ENCODE data around the gene MAD1L1.

Gene MAD1L1

GRCh38 chr7:2198760-2199159 is 34.0 kb downstream of the MAD1L1 start:
- Histone ChIP-seq H3K4me3 (ENCODE audit: insufficient read depth in 1 of 2, low read depth in 1 of 2, low read length in 2 of 2) (no peak overlapping the region), H3K27me3 (ENCODE audit: control insufficient read depth in 1 of 2, insufficient read depth in 1 of 2, low read length in 2 of 2) (no peaks in the 10 kb centered on the region), H2BK120ac (ENCODE audit: low read depth, low read length) (no peak overlapping the region), H2BK5ac (ENCODE audit: low read depth, low read length, poor library complexity, severe bottlenecking) (no peak overlapping the region), H3K14ac (ENCODE audit: low read length in 2 of 2) (no peak overlapping the region), H3K4me1 (ENCODE audit: control insufficient read depth, insufficient read depth, low read depth, low read length) (peaks cover 4% of the 10 kb centered on the region), H3K4ac (ENCODE audit: low read depth in 1 of 2, low read length in 2 of 2) (no peak overlapping the region), H2BK15ac (ENCODE audit: low read depth, poor library complexity, severe bottlenecking) (no peak overlapping the region), H3K23ac (ENCODE audit: low read length in 2 of 2) (no peak overlapping the region), H3K9me3 (ENCODE audit: control insufficient read depth, low read length) (peaks cover 4% of the 10 kb centered on the region), H3K9ac (ENCODE audit: low read length) (no peak overlapping the region), H2AK5ac (ENCODE audit: low read length, severe bottlenecking) (no peak overlapping the region), H4K8ac (ENCODE audit: low read length) (no peak overlapping the region), H2AFZ (ENCODE audit: low read depth, low read length) (no peak overlapping the region), H3K36me3 (ENCODE audit: control insufficient read depth in 1 of 2, insufficient read depth in 2 of 2, low read depth in 1 of 2, low read length in 2 of 2) (peaks cover 26 to 71% of the 10 kb centered on the region in 2 experiments), H3K27ac (ENCODE audit: low read length, poor library complexity, severe bottlenecking) (no peak overlapping the region), H3K79me1 (replicated peaks; ENCODE audit: low read length, poor library complexity, severe bottlenecking) (peaks cover 53% of the 10 kb centered on the region), H4K91ac (ENCODE audit: low read length) (no peak overlapping the region), H2BK12ac (ENCODE audit: low read length in 2 of 2) (no peak overlapping the region), H3K18ac (ENCODE audit: low read depth in 1 of 2, low read length in 2 of 2) (no peak overlapping the region), H3K4me2 (ENCODE audit: low read length, poor library complexity, severe bottlenecking) (no peak overlapping the region)
- no peak for DNase-seq
- WGBS, result 95% methylated on average over 10 of the region's 10 CpGs

- no peak overlapping the region for H2BK15ac ChIP-seq (ENCODE audit: low read depth, poor library complexity, severe bottlenecking)
- peaks cover 3% of the 10 kb centered on the region for H3K4me1 ChIP-seq (ENCODE audit: control insufficient read depth, insufficient read depth, low read depth, low read length)
- no peak overlapping the region for H2BK12ac ChIP-seq (ENCODE audit: low read length in 2 of 2)
- H4K91ac ChIP-seq (ENCODE audit: low read length), result no peak overlapping the region
- H3K4ac ChIP-seq (ENCODE audit: low read depth in 1 of 2, low read length in 2 of 2), result no peak overlapping the region
- no peak overlapping the region for H3K4me3 ChIP-seq (ENCODE audit: insufficient read depth in 1 of 2, low read depth in 1 of 2, low read length in 2 of 2)
- H3K27ac ChIP-seq (ENCODE audit: low read length, poor library complexity, severe bottlenecking), result no peak overlapping the region
- H2AFZ ChIP-seq (ENCODE audit: low read depth, low read length), result no peak overlapping the region
- no peak overlapping the region for H2BK120ac ChIP-seq (ENCODE audit: low read depth, low read length)
- DNase-seq, result no peak
- H3K4me2 ChIP-seq (ENCODE audit: low read length, poor library complexity, severe bottlenecking), result no peak overlapping the region
- no peak overlapping the region for H3K23ac ChIP-seq (ENCODE audit: low read length in 2 of 2)
- H3K36me3 ChIP-seq (ENCODE audit: control insufficient read depth in 1 of 2, insufficient read depth in 2 of 2, low read depth in 1 of 2, low read length in 2 of 2), result peaks cover 26 to 73% of the 10 kb centered on the region in 2 experiments
- no peak overlapping the region for H3K14ac ChIP-seq (ENCODE audit: low read length in 2 of 2)
- H3K18ac ChIP-seq (ENCODE audit: low read depth in 1 of 2, low read length in 2 of 2), result no peak overlapping the region
- H4K8ac ChIP-seq (ENCODE audit: low read length), result no peak overlapping the region
- H3K9ac ChIP-seq (ENCODE audit: low read length), result no peak overlapping the region
- 98% methylated on average over 15 of the region's 15 CpGs for WGBS
- peaks cover 4% of the 10 kb centered on the region for H3K9me3 ChIP-seq (ENCODE audit: control insufficient read depth, low read length)
- H3K27me3 ChIP-seq (ENCODE audit: control insufficient read depth in 1 of 2, insufficient read depth in 1 of 2, low read length in 2 of 2), result no peaks in the 10 kb centered on the region
- H2AK5ac ChIP-seq (ENCODE audit: low read length, severe bottlenecking), result no peak overlapping the region
- peaks cover 52% of the 10 kb centered on the region for H3K79me1 ChIP-seq (replicated peaks; ENCODE audit: low read length, poor library complexity, severe bottlenecking)
- no peak overlapping the region for H2BK5ac ChIP-seq (ENCODE audit: low read depth, low read length, poor library complexity, severe bottlenecking)
Observed at GRCh38 chr7:2198206-2198605, 34.5 kb downstream of the MAD1L1 start.

- Histone ChIP-seq H2BK12ac (ENCODE audit: low read length in 2 of 2) (no peak overlapping the region), H3K4me3 (ENCODE audit: insufficient read depth in 1 of 2, low read depth in 1 of 2, low read length in 2 of 2) (no peak overlapping the region), H3K4me1 (ENCODE audit: control insufficient read depth, insufficient read depth, low read depth, low read length) (peaks cover 3% of the 10 kb centered on the region), H3K9ac (ENCODE audit: low read length) (no peak overlapping the region), H3K4ac (ENCODE audit: low read depth in 1 of 2, low read length in 2 of 2) (no peak overlapping the region), H3K9me3 (ENCODE audit: control insufficient read depth, low read length) (peaks cover 4% of the 10 kb centered on the region), H3K4me2 (ENCODE audit: low read length, poor library complexity, severe bottlenecking) (no peak overlapping the region), H3K18ac (ENCODE audit: low read depth in 1 of 2, low read length in 2 of 2) (no peak overlapping the region), H4K8ac (ENCODE audit: low read length) (no peak overlapping the region), H2BK120ac (ENCODE audit: low read depth, low read length) (no peak overlapping the region), H2BK5ac (ENCODE audit: low read depth, low read length, poor library complexity, severe bottlenecking) (no peak overlapping the region), H2AK5ac (ENCODE audit: low read length, severe bottlenecking) (no peak overlapping the region), H3K27me3 (ENCODE audit: control insufficient read depth in 1 of 2, insufficient read depth in 1 of 2, low read length in 2 of 2) (no peaks in the 10 kb centered on the region), H3K27ac (ENCODE audit: low read length, poor library complexity, severe bottlenecking) (no peak overlapping the region), H2BK15ac (ENCODE audit: low read depth, poor library complexity, severe bottlenecking) (no peak overlapping the region), H2AFZ (ENCODE audit: low read depth, low read length) (no peak overlapping the region), H4K91ac (ENCODE audit: low read length) (no peak overlapping the region), H3K79me1 (replicated peaks; ENCODE audit: low read length, poor library complexity, severe bottlenecking) (peaks cover 47% of the 10 kb centered on the region), H3K14ac (ENCODE audit: low read length in 2 of 2) (no peak overlapping the region), H3K23ac (ENCODE audit: low read length in 2 of 2) (no peak overlapping the region), H3K36me3 (ENCODE audit: control insufficient read depth in 1 of 2, insufficient read depth in 2 of 2, low read depth in 1 of 2, low read length in 2 of 2) (peaks cover 26 to 72% of the 10 kb centered on the region in 2 experiments)
- 93% methylated on average over 18 of the region's 21 CpGs for WGBS
- no peak for DNase-seq
Observed at GRCh38 chr7:2197436-2198155, 35.1 kb downstream of the MAD1L1 start.

GRCh38 chr7:2196381-2197378 is 36.1 kb downstream of the MAD1L1 start:
- peaks cover 3% of the 10 kb centered on the region for H3K4me1 ChIP-seq (ENCODE audit: control insufficient read depth, insufficient read depth, low read depth, low read length)
- no peak for DNase-seq
- H3K36me3 ChIP-seq (ENCODE audit: control insufficient read depth in 1 of 2, insufficient read depth in 2 of 2, low read depth in 1 of 2, low read length in 2 of 2), result peaks cover 26 to 63% of the 10 kb centered on the region in 2 experiments
- H3K4me2 ChIP-seq (ENCODE audit: low read length, poor library complexity, severe bottlenecking), result no peak overlapping the region
- H3K4me3 ChIP-seq (ENCODE audit: insufficient read depth in 1 of 2, low read depth in 1 of 2, low read length in 2 of 2), result no peak overlapping the region
- no peak overlapping the region for H2AFZ ChIP-seq (ENCODE audit: low read depth, low read length)
- no peak overlapping the region for H4K91ac ChIP-seq (ENCODE audit: low read length)
- H3K79me1 ChIP-seq (replicated peaks; ENCODE audit: low read length, poor library complexity, severe bottlenecking), result peaks cover 39% of the 10 kb centered on the region
- no peak overlapping the region for H2BK15ac ChIP-seq (ENCODE audit: low read depth, poor library complexity, severe bottlenecking)
- H3K18ac ChIP-seq (ENCODE audit: low read depth in 1 of 2, low read length in 2 of 2), result no peak overlapping the region
- H2BK5ac ChIP-seq (ENCODE audit: low read depth, low read length, poor library complexity, severe bottlenecking), result no peak overlapping the region
- H3K23ac ChIP-seq (ENCODE audit: low read length in 2 of 2), result peak overlapping the region in 1 of 2 experiments; percentile 19
- H3K14ac ChIP-seq (ENCODE audit: low read length in 2 of 2), result no peak overlapping the region
- H3K9me3 ChIP-seq (ENCODE audit: control insufficient read depth, low read length), result peaks cover 4% of the 10 kb centered on the region
- no peak overlapping the region for H3K9ac ChIP-seq (ENCODE audit: low read length)
- no peak overlapping the region for H2AK5ac ChIP-seq (ENCODE audit: low read length, severe bottlenecking)
- H3K27me3 ChIP-seq (ENCODE audit: control insufficient read depth in 1 of 2, insufficient read depth in 1 of 2, low read length in 2 of 2), result no peaks in the 10 kb centered on the region
- no peak overlapping the region for H2BK12ac ChIP-seq (ENCODE audit: low read length in 2 of 2)
- WGBS, result 97% methylated on average over 32 of the region's 32 CpGs
- H4K8ac ChIP-seq (ENCODE audit: low read length), result peak overlapping the region; percentile 7
- no peak overlapping the region for H3K27ac ChIP-seq (ENCODE audit: low read length, poor library complexity, severe bottlenecking)
- no peak overlapping the region for H3K4ac ChIP-seq (ENCODE audit: low read depth in 1 of 2, low read length in 2 of 2)
- H2BK120ac ChIP-seq (ENCODE audit: low read depth, low read length), result no peak overlapping the region

All from mesenchymal stem cell (in vitro differentiated cells and primary cell).